Effector CD4-positive, alpha-beta T cell (primary cell): ENCODE results near the gene LYSMD3.

ENCODE experiments used
- DNase-seq: peaks from one replicate; pipeline ENCODE4 v3.0.0-alpha.2; 2020

LYSMD3 gene

DNA sequence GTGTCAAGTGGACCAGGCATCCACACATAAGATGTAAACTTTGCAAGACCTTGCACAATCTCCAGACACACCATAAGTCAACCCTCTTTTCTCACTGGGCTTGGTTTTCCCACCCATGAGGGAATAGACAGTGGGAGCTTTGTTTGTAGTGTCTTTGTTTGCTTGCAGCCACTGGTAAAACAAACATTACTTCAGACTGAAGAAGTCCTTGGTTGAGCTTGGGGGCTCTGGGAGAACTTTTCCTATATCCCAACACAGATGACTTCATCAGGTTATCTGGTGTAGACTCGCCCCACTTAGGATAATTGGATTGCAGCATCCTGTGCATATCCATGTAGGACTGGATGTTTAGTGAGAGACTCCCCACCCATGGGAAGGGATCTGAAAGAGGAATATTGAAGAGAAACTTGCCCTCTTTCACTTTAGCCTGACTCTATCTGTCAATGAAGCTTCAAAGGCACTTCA lies 17.7 kb upstream of the LYSMD3 start:
- no peak for DNase-seq

GRCh38 chr5:90546216-90546837 lies 16.9 kb upstream of the LYSMD3 start:
- DNase-seq: no peak

- DNase-seq: no peak
These were observed 16.1 kb upstream of the LYSMD3 start for GRCh38 chr5:90545511-90545910.

- DNase-seq: no peak
These were observed 13.6 kb upstream of the LYSMD3 start for GRCh38 chr5:90542827-90543519.

GRCh38 chr5:90534922-90535321 lies 5.5 kb upstream of the LYSMD3 start:
- no peak for DNase-seq

- DNase-seq: no peak
These were observed 4.4 kb upstream of the LYSMD3 start for GRCh38 chr5:90533794-90534193.

DNA sequence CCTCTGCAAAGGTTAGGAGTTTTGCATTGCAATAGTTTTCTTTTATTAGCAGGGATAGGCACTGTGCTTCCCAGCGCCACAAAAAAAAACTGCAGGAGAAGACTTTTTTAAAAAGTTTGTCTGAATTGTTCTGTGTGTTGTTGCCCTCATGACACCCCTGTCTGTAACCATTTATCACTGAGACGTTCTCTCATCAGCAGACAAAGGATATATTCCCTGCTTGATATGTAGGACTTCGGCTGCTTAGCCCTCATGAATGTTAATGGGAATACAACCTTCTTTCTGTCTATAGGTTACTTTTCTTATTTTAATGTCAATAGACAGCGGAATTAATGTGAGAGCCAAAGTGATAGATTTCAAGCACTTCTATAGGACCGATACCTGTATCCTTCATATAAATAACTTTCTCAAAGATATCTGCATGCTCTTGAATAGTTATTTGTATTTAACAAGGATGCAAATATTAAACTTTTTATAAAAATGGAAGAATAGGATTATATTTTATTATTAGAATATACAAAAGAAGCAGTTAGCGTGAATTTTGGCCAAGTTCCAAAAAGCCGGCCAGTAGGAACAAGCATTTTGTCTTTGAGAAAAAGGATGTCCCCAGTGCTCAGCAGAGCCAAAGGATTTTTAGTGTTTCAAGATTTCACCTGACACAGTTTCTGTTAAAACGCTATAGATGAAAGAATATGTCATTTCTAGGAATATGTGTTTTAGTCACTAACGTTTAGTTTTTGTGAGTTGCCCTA lies 1.5 kb upstream of the LYSMD3 start:
- DNase-seq: no peak

DNA sequence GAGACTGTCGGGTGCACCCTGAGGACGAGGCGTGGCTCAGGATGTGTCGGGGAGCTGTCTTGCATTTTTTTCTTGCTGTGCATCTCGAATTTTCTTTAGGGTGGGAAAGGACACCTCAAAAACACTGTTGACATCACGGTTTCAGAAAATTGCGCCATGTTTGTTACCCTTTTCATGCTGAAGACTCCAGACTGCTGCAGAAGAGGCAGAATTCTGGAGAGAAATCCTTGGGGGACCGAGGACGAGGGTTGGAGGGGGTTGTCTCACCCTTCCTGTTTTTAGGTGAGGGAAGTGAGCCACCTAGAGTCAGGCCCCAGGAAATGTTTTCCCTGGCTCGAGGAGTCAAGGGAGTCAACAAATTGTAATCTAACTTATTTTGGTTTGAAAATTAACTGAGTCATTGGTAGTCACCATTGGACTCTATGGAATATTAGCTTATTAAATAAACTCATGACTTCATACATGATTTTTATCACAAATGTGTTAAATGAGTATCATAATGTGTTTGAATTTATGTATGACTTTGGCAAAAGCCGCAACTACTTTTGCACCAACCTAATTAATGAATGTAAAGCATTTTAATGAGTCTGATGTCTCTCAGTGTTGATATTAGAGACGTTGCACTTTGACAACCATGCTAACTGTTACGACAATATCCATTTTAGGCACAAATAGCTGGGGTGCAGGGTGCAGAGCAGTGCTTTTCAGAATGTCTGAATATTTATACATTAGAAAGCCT lies 724 bp upstream of the LYSMD3 start:
- DNase-seq: peak; percentile 43

GRCh38 chr5:90528601-90529193 lies 687 bp downstream of the LYSMD3 start:
- DNase-seq: peak; percentile 17

DNA sequence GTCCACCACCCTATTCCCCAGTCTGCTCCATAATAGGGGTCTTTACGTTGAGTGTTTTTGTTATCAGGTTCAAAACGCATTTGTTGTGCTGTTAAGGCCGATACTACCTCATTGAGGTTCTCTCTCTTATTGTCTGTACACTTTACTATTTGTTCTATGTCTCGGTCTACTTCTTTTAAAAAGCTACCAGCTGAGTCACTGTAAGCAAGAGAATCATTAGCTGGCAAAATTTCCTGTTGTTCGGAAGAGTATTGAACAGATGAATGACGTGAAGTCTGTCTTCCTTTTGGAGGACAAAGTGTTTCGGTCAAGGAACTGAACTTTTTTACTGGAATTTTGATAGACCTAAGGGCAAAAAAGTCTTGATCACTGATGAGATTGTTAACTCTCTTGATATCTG lies 10.3 kb downstream of the LYSMD3 start:
- no peak for DNase-seq

- DNase-seq: no peak
These were observed 10.7 kb downstream of the LYSMD3 start for GRCh38 chr5:90518661-90519060.

DNA sequence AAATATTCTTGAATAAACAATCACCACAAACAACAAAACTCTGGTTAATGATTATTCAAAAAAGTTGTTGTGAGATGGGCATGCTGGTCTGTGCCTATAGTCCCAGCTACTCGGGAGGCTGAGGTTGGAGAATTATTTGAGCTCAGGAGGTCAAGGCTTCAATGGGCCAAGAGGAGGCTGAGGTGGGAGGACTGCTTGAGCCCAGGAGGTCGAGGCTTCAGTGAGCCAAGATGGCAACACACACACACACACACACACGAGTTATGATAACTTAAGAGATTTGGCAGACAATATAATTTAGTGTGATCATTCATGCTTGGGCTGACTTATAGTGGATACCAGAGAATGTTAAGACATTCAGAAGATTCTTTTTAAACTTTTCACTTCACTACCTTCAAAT lies 14.9 kb downstream of the LYSMD3 start:
- no peak for DNase-seq

GRCh38 chr5:90510438-90510837 lies 18.9 kb downstream of the LYSMD3 start:
- DNase-seq: no peak

DNA sequence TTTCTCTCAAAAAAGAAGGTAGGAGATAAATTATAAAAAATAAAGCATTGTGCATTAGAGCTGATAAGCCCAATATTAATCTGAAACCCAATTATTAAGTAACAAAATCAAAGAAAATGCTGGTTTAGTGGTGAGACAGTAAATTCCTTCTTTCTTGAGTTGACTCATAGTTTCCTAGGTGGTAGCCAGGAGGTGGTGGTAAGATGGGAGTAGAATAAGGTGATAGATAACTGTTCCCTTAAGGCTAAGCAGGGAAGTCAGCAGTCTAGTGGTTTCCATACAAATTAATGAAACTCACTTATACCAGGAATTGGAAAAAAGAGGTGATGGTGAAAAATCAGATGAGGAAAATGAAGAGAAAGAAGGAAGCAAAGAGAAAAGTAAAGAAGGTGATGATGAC lies 23.2 kb downstream of the LYSMD3 start:
- no peak for DNase-seq

- DNase-seq: no peak
These were observed 24.6 kb downstream of the LYSMD3 start for GRCh38 chr5:90504743-90505142.

GRCh38 chr5:90503596-90503995 lies 25.8 kb downstream of the LYSMD3 start:
- no peak for DNase-seq

DNA sequence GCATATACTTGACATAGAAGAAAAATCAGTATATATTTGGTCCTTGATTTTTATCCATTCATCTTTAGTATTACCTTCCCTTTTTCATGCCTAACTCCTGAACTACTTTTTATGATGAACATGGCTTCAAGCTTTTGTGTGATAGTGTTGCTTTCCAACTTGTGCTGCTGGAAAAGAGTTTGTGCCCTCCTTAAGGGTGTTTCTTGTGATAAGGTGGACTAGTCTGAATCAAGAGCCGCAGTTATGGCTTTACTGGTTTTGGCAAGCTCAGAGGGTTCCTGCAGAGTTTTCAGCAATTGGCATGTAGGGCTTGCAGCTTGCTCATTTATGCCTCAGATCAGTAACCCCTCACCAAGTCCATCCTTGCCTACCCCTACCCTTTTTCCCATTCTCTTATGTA lies 34.2 kb downstream of the LYSMD3 start:
- no peak for DNase-seq

GRCh38 chr5:90494043-90494442 lies 35.3 kb downstream of the LYSMD3 start:
- no peak for DNase-seq

DNA sequence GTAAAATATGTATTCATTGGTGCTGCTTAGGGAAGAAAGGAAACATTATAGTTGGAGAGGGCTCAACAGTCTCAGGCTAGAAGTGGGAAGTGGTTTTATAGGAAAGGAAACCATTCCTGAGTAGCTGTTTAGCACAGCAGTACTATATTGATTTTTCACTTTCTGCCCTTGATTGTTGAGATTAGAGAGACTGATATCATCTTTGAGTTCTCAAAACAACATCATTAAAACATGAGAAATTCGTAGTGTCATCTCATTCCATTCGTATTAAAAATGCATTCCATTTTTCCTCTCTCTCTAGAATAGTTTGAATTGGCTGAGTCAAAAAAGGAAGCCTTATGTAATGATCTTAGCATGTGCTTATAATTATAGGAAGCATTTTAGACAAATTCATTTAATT lies 40.6 kb downstream of the LYSMD3 start:
- no peak for DNase-seq

GRCh38 chr5:90484540-90484939 lies 44.8 kb downstream of the LYSMD3 start:
- DNase-seq: no peak

DNA sequence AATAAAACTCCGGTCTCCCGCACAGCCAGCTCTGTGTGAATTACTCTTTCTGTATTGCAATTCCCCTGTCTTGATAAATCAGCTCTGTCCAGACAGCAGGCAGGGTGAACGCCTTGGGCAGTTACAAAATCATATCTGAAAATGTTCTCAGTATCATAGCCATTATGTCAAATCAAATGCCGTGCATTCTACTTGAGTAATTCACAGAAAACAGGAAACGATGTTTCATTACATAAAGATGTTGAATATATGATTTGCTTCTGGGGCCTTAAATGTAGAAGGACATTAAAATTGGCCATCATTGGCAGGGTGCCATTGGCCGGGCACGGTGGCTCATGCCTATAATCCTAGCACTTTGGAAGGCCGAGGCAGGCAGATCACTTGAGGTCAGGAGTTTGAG lies 46.2 kb downstream of the LYSMD3 start:
- DNase-seq: no peak

- no peak for DNase-seq
These were observed 48.7 kb downstream of the LYSMD3 start for GRCh38 chr5:90480699-90481098.
